Measurements from ENCODE around the gene CD82.

Gene CD82

DNA sequence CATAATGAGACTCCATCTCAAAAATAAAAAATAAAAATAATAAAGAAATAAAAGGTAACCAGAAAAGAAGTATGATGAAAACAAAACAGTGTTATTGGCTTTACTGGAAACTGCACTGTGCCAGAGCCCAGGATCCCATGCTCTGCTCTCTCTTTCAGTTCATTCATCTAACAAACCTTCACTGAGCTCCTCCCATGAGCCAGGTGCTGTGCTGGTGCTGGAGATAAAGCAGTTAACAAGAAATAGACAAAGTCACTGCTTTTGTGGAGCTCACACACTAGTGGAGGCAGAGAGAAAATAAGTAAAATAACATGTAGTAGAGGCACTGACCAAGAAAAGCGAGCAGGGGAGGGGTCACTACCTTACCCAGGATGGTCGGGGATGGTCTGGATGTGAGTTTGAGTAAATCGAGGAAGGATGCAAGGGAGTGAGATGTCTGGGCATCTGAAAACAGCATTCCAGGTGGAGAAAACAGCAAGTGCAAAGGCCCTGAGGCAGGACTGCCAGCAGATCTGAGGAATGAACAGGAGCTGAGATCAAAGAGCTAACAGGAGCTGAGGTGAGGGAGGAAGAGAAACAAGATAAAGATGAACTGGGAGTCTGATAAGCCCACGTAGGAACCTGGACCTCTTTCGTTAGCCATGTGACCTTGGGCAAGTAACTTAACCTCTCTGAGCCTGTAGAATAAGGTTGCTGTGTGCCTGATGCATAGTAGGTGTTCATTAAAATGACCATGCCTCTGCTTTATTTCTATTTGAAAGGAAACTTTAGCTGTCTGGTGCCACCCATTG, 31.3 kb upstream of the CD82 start:
- H3K9ac ChIP-seq (ENCODE audit: low read length) = no peak overlapping the region

DNA sequence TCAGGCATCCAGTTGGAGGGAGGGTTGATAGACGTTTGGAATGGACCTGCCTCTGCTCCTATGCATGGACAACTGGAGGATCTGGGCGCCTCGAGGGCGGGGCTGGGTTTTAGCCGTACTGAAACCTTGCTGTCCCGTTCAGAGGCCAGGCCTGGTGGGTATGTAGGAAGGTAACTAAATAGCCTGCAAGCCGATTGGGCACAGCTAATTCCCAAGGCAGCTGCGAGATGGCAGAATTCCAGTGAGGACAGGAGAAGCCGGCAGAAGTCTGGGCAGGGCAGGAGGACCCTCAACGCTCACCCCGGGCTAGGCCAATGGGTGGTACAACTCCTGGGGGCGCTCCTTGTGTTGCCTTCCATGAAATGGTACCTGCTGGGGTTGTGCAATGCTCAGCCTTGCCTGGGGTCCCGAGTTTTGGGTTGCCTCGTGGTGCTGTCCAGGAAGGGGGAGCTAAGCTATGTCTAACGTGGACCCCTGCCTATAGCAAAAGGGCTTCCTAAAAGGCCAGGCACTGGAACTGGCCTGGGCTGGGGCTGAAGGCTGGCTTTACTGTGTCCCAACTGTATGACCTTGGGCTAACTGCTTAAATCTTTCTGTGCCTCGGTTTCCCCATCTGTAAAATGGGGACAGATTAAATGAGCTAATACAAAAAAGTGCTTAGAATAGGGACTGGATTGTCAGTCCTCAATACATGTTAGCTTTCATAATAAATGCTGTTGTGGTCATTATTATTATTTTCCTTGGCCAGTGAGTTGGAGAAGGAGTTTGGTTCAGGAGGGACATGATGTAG, 30.1 kb upstream of the CD82 start:
- H3K9me3 ChIP-seq (ENCODE audit: insufficient read depth, low read length) = no peaks in the 10 kb centered on the region
- H3K4me1 ChIP-seq (ENCODE audit: low read length) = peaks cover 9% of the 10 kb centered on the region
- no peak overlapping the region for H3K4me2 ChIP-seq (ENCODE audit: low read length)
- H4K20me1 ChIP-seq (ENCODE audit: insufficient read depth, low read length) = no peaks in the 10 kb centered on the region
- no peaks in the 10 kb centered on the region for H3K36me3 ChIP-seq (replicated peaks; ENCODE audit: low read depth, low read length)
- TF ChIP-seq, protein P1, sequence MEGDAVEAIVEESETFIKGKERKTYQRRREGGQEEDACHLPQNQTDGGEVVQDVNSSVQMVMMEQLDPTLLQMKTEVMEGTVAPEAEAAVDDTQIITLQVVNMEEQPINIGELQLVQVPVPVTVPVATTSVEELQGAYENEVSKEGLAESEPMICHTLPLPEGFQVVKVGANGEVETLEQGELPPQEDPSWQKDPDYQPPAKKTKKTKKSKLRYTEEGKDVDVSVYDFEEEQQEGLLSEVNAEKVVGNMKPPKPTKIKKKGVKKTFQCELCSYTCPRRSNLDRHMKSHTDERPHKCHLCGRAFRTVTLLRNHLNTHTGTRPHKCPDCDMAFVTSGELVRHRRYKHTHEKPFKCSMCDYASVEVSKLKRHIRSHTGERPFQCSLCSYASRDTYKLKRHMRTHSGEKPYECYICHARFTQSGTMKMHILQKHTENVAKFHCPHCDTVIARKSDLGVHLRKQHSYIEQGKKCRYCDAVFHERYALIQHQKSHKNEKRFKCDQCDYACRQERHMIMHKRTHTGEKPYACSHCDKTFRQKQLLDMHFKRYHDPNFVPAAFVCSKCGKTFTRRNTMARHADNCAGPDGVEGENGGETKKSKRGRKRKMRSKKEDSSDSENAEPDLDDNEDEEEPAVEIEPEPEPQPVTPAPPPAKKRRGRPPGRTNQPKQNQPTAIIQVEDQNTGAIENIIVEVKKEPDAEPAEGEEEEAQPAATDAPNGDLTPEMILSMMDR (IDR thresholded peaks at IDR 0.05; ENCODE audit: low read depth, low read length) = no peak
- TF ChIP-seq EZH2phosphoT487 (IDR thresholded peaks at IDR 0.05; ENCODE audit: low read depth) = no peak
- no peak overlapping the region for H2AFZ ChIP-seq (ENCODE audit: low read depth, low read length)
- H3K27me3 ChIP-seq (ENCODE audit: low read depth, low read length) = peaks cover 13% of the 10 kb centered on the region
- H3K4me3 ChIP-seq (ENCODE audit: low read length) = no peak overlapping the region
- no peak overlapping the region for H3K9ac ChIP-seq (ENCODE audit: low read length)
- no peak overlapping the region for H3K27ac ChIP-seq (ENCODE audit: low read length)
- H3K79me2 ChIP-seq (ENCODE audit: low read length) = no peaks in the 10 kb centered on the region

More for the DNA sequence above, 31.3 kb upstream of the CD82 start:
- H3K4me3 ChIP-seq (ENCODE audit: low read length) = no peak overlapping the region
- H4K20me1 ChIP-seq (ENCODE audit: insufficient read depth, low read length) = no peaks in the 10 kb centered on the region
- H3K9me3 ChIP-seq (ENCODE audit: insufficient read depth, low read length) = no peaks in the 10 kb centered on the region
- no peaks in the 10 kb centered on the region for H3K36me3 ChIP-seq (replicated peaks; ENCODE audit: low read depth, low read length)
- TF ChIP-seq, protein P1 (IDR thresholded peaks at IDR 0.05; ENCODE audit: low read depth, low read length) = no peak
- no peak for TF ChIP-seq EZH2phosphoT487 (IDR thresholded peaks at IDR 0.05; ENCODE audit: low read depth)
- H3K4me2 ChIP-seq (ENCODE audit: low read length) = no peak overlapping the region
- H3K79me2 ChIP-seq (ENCODE audit: low read length) = no peaks in the 10 kb centered on the region
- peaks cover 9% of the 10 kb centered on the region for H3K4me1 ChIP-seq (ENCODE audit: low read length)
- no peak overlapping the region for H3K27ac ChIP-seq (ENCODE audit: low read length)
- H3K27me3 ChIP-seq (ENCODE audit: low read depth, low read length) = peaks cover 13% of the 10 kb centered on the region
- no peak overlapping the region for H2AFZ ChIP-seq (ENCODE audit: low read depth, low read length)

DNA sequence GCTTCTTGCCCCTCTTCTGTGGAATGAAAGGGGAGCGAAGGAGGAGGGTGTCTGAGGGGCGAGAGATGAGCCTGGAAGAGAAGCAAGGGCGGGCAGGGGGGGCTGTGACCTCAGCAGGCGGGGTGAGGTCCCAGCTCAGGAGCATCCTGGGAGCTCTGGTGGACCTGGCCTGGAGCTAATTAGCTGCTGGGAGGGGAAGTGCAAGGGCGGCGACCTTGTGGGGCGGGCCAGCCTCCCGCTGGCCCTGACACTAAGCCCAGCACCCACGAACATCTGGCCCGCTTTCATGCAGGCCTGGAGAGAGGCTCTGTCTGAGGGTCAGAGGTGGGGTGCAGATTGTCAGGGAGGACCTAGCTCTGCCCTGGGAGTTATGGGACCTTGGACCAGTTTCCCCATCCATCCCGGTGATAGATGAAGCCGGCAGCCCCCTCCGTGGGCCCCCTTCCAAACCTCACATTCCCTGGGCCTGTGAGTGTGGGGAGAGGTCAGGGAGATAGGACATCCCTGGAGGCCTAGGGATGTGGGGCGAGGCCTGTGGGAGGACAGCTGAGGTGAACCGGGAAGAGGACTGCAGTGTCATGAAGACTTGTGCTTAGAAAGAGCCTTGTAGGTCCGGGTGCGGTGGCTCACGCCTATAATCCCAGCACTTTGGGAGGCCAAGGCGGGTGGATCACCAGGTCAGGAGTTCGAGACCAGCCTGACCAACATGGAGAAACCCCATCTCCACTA, 28.5 kb upstream of the CD82 start:
- TF ChIP-seq, protein P1 (IDR thresholded peaks at IDR 0.05; ENCODE audit: low read depth, low read length) = no peak
- no peak for TF ChIP-seq EZH2phosphoT487 (IDR thresholded peaks at IDR 0.05; ENCODE audit: low read depth)
- no peak overlapping the region for H3K27ac ChIP-seq (ENCODE audit: low read length)
- H3K79me2 ChIP-seq (ENCODE audit: low read length) = no peaks in the 10 kb centered on the region
- peaks cover 13% of the 10 kb centered on the region for H3K27me3 ChIP-seq (ENCODE audit: low read depth, low read length)
- no peaks in the 10 kb centered on the region for H4K20me1 ChIP-seq (ENCODE audit: insufficient read depth, low read length)
- no peak overlapping the region for H2AFZ ChIP-seq (ENCODE audit: low read depth, low read length)
- no peaks in the 10 kb centered on the region for H3K36me3 ChIP-seq (replicated peaks; ENCODE audit: low read depth, low read length)
- no peak overlapping the region for H3K4me2 ChIP-seq (ENCODE audit: low read length)
- H3K4me3 ChIP-seq (ENCODE audit: low read length) = no peak overlapping the region
- no peaks in the 10 kb centered on the region for H3K9me3 ChIP-seq (ENCODE audit: insufficient read depth, low read length)
- no peak overlapping the region for H3K9ac ChIP-seq (ENCODE audit: low read length)
- H3K4me1 ChIP-seq (ENCODE audit: low read length) = peaks cover 11% of the 10 kb centered on the region

Data from OCI-LY3 (cell line).